NCI-H2227 (cell line): ENCODE results near the gene ZNF396.

Experiments
- DNase-seq: peaks from one replicate; lab custom pipeline; 2025; ENCODE audit not compliant: unreplicated experiment; lab: John Stamatoyannopoulos, UW

ZNF396 gene

DNA sequence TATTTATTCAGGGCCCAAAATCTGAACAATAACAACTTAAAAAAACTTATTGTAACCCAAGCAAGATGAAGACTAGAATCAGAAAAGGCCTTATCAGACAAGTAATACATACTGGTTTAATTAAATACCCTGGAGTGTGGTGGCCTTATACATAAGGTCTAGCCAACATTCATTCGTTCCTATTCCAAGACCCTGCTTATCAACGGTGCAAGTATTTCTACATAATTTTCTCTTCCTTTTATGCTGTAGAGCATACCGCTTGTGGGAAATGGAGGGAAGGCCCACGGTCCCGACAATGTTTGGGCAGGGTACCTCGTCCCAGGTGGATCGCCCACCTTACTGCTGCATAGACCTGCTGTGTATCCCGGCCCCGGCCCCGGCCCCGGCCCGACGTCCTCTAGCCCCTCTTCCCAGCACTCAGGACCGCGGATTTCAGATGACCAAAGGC lies 33.6 kb downstream of the ZNF396 start:
- no peak for DNase-seq

DNA sequence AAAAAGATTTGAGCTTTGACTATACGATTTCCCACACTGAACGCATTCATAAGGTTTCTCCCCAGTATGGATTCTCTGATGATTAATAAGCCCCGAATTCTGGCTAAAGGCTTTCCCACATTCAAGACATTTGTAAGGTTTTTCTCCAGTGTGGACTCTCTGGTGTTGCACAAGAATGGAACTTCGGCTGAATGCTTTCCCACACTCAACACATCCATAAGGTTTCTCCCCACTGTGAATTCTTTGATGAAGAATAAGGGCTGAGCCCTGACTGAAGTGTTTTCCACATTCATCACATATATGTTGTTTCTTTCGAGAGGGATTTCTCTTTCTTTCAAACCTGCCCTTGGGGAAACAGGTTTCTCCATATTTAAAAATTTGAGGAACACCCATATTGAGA lies 39.9 kb downstream of the ZNF396 start:
- DNase-seq: no peak

DNA sequence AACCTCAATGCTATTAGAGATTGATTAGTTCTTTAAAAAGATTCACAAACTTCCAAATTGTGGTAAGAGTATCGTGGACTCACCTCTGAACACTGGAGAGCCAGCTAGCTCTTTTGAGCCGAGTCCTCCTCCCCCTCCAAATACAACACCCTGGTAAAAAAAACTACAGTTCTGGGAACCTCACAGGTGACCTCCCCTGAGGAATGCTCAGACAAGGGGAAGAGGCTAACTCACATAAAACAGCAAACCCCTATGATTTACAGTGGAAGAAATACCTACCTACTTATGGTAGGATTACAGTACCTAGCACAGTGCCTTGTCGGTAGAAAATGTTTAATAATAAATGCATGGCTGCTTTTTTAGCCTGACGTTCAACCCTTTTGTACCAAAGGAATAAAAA lies 41.3 kb downstream of the ZNF396 start:
- no peak for DNase-seq

DNA sequence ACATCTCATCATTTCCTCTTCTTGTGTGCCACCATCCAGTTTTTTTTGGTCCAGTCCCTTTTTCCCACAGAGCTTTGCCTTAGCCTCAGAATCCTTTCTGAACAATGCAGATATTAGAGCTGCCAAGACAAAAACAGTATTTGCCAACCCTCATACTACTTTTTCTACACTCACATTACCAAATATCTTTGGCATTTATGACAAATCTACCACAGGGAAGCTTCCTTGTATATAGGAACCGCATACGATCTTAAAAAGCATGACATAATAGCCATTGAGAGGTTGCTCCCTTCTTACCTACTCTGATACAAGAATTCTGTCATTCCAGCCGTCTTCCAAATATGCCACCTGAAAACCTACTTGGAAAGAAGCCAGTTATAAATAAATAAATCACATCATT lies 42.3 kb downstream of the ZNF396 start:
- DNase-seq: no peak

DNA sequence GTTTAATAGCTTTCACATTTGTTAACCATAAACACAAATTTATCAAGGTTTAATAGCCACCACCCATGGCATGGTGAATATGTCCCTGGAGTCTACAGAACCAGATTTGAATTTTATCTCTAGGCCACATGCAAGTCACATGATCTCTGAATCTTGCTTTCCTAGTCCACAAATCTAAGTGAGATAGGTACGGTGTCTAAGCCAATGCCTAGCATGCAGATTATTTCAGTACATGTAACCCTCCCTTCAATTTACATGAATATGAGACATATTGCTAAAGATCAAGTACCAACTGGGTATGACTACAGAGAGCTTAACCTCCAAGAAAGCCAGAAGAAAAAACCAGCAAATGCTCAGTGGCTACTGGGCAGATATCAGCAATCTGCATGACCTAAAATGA lies 42.9 kb downstream of the ZNF396 start:
- DNase-seq: no peak

DNA sequence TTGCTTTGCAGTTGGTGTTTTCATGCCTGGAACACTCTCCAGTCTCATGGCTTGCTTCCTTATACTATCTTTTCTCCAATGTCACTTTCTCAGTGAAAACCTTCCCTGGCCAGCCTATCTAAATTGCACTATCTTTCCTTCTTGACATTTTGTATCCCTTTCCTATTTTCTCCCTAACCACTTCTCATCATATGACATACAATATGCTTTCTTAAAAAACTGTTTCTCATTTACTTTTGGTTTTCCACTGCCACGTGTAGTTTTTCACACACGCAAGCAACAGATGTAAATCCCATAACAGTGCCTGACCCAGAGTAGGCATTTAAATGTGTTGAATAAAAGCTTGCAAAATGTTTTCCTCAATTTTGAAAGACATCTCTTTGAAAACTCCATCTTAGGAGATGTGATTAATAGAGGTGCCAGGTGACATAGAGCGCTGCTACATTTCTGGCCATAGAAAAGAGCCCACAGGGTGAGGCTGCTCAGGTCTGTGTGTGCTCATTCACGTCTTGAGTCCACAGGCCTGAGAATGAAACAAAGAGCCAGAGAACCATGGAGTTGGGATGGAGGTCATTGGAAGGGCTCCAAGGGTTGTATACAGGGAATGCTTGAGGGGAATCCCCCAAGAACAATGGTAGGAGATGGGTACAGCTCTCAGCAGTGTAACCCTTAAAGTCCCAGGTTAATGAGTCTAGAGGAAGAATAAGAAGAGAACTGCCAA lies 45.6 kb downstream of the ZNF396 start:
- DNase-seq: no peak

DNA sequence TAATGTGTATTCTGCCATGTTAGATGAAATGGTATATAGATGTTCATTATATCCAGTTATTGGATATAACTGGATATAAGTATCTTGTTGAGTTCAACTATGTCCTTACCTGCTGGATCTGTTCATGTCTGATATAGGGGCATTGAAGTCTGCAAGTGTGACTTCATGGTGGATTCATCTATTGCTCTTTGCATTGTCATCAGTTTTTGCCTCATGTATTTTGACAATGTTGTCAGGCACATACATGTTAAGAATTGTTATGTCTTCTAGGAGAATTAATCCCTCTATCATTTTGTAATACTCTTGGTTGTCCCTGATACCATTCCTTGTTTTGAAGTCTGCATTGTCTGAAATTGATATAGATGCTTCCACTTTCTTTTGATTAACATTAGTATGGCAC lies 48.3 kb downstream of the ZNF396 start:
- DNase-seq: no peak

DNA sequence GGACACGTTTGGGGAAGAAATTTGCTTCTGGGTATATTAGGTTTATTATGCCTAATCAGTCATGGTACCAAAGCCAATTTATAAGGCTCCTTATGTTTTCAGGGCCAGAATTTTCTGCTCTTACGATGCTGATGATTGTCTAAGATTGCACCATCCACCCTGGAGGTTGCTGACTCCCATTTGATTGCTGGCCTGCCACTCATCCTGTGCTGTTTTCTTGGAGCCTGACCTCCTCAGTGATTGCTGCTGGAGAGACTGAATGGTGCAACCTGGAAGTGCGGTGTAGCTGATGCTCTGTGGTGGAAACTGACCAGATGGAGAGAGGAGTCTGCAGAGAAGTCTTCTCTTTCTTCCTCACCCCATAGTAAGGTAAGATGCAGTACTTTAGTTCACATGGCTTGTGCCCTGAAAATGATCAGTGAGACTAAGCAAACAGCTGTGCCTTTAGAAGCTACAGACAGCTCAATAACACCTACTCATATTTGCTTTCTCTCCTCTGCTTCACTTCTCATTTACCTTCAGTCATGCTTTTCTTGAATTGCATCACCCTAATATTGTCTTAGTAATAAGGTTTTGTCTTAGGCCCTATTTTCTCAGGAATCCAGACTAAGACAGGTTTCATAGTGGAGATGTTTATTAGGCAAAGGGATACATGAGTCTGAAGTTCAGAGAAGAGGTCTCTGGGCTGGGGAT lies 50.3 kb downstream of the ZNF396 start:
- no peak for DNase-seq

DNA sequence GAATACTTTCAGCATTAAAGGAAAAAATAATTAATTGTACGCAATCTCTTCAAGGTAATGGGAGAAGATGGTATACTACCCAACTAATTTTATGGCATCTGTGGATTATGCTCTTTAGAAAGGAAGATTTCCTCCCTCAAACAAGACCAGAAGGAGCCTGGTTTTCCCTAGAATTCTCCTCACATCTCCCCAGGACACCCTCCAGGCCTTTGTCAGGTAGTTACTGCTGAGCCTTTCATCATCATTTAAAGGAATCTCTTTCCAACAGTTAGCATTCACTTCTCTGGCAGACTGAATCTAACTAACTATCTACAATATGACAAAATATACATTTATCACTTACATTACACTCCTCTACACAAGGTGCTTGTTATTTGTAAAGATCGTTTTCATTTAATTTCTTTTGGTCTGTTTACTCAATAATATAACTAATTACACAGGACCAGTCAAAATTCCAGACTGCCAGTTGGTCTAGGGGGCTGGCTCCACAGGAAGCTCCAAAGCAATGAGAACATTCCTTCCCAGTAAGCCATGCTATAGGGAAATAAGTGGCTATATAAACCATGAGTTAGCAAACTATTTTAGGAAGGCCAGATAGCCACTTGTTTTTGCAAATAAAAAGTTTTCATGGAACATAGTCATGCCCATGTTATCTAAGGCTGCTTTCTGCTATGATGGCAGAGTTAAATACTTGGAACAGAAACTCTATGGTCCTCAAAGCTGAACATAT lies 52.0 kb downstream of the ZNF396 start:
- no peak for DNase-seq

DNA sequence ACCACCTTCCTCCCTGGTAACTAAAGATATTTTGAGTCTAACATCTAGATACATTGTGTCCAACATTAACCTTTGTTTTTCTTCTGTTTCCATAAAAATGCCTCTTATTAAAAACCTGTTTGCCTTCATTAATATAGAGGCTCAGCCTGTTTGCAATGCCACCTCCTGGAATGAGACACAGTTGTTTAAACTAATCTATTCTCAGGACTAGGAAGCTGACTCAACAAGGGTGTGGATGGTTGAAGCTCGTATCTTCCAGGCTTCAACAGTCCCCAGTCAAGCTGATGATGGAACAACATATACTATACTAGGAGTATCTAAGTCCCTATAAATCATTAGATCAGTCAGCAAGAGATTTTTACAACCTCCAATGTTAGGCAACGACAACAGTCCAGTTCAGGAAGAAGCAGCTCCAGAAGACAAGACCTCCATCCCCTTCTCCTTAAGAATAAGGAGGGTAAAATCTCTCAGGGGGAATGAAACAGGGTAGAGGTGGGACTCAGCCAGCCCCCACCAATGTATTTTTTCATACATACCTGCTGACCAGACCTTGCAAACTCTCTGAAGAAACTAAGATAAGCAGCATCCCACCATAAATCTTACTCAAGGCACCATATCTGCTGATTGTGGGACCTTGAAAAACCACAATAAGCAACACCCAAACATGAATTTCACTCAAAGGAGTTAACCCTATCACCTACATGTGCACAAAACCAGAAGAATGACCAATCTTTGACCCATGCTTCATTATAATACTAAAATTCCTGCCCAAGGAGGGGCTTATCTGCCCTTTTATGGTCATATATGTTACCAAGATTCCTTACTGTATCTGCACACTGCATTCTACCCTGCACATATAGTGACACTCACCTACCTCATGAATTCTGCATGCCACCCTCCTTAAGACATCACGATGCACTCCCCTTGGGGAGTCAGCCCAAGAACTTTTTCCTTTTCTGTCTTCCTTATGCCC lies 54.4 kb downstream of the ZNF396 start:
- no peak for DNase-seq
